ENCODE results near the gene ME2.
"Not testable (repeated sequence)": the region's sequence is repeated elsewhere in the genome, so short reads cannot be mapped to it uniquely, and the experiment has no call there.

Gene ME2

GRCh38 chr18:50973367-50974126 lies 94.6 kb downstream of the ME2 start:
- no peak for DNase-seq (ENCODE audit: low read depth)

GRCh38 chr18:50977037-50977760 lies 98.3 kb downstream of the ME2 start:
- DNase-seq (ENCODE audit: low read depth), result no peak

GRCh38 chr18:50981381-50981780 lies 102.5 kb downstream of the ME2 start:
- DNase-seq (ENCODE audit: low read depth), result no peak

- DNase-seq (ENCODE audit: low read depth), result no peak
Observed at GRCh38 chr18:50982086-50982801, 103.3 kb downstream of the ME2 start.

- DNase-seq (ENCODE audit: low read depth), result no peak
Observed at GRCh38 chr18:50982802-50983179, 103.9 kb downstream of the ME2 start.

GRCh38 chr18:50986360-50987087 lies 107.6 kb downstream of the ME2 start:
- no peak for DNase-seq (ENCODE audit: low read depth)

- DNase-seq (ENCODE audit: low read depth), result no peak
Observed at GRCh38 chr18:50987261-50987660, 108.3 kb downstream of the ME2 start.

GRCh38 chr18:50989711-50990110 lies 110.8 kb downstream of the ME2 start:
- no peak for DNase-seq (ENCODE audit: low read depth)

- no peak for DNase-seq (ENCODE audit: low read depth)
Observed at GRCh38 chr18:50992351-50992762, 113.4 kb downstream of the ME2 start.

- no peak for DNase-seq (ENCODE audit: low read depth)
Observed at GRCh38 chr18:50994031-50994430, 115.1 kb downstream of the ME2 start.

- not testable (repeated sequence) for DNase-seq (ENCODE audit: low read depth)
Observed at GRCh38 chr18:51003174-51003573, 124.3 kb downstream of the ME2 start.
